Right atrium auricular region (tissue), 2 donors: Measurements from ENCODE around the gene PTGES3L. TPM values are rescaled to one million over a fixed set of nuclear protein-coding genes. Genes with fewer than 3 reads are reported as not detected.

Experiments
- DNase-seq: peaks from one replicate; pipeline ENCODE4 v3.0.0-alpha.2; 2019; ENCODE audit warnings: low spot score
- H3K27ac ChIP-seq, 2 donors: fragments of 200-600 bp; sonication (generic); 1 replicate in 1 of 2; 2 replicates in 1 of 2; pipeline ENCODE4 v1.5.1; 2016 to 2019
- H3K27me3 ChIP-seq, 2 donors: fragments of 200-600 bp; sonication (generic); one replicate each; pipeline versions ENCODE4 v1.5.1 to v1.6.0; 2017 to 2019
- H3K36me3 ChIP-seq: fragments of 200-600 bp; sonication (generic); one replicate; pipeline ENCODE4 v1.5.1; 2016
- H3K4me1 ChIP-seq, 2 donors: fragments of 200-600 bp; sonication (generic); one replicate each; pipeline versions ENCODE4 v1.5.1 to v1.6.0; 2017 to 2019
- H3K4me3 ChIP-seq, 2 donors: fragments of 200-600 bp; sonication (generic); 1 replicate in 1 of 2; 2 replicates in 1 of 2; pipeline ENCODE4 v1.5.1; 2017 to 2019; ENCODE audit warnings: mild to moderate bottlenecking in 1 of 2, moderate library complexity in 1 of 2
- H3K9me3 ChIP-seq, 2 donors: fragments of 200-600 bp; sonication (generic); one replicate each; pipeline ENCODE4 v1.5.1; 2019
- CTCF ChIP-seq, 2 donors: fragments of 200-600 bp; sonication (generic); IDR thresholded peaks; one replicate each; pipeline ENCODE4 v1.5.1; 2019; ENCODE audit warnings: antibody characterized with exemption in 2 of 2
- total RNA-seq, 2 donors: library from RNA; depleted of rRNA; stranded (reverse); fragments of >200 nt; gene quantifications; one replicate each; pipeline ENCODE4 v1.1.0, GENCODE V29; 2016

PTGES3L gene
- total RNA-seq, 2 donors from 2014 or later, result 29.6 to 52.3 TPM

- Histone ChIP-seq H3K27ac (peak overlapping the region; percentile 64 to 75), H3K4me3 (no peak overlapping the region), H3K4me1 (peaks cover 0 to 90% of the 10 kb centered on the region in 2 donors), H3K27me3 (no peaks in the 10 kb centered on the region), H3K9me3 (no peaks in the 10 kb centered on the region), H3K36me3 (peaks cover 28% of the 10 kb centered on the region)
- no peak for DNase-seq
- TF ChIP-seq CTCF (IDR thresholded peaks at IDR 0.05), result no peak
Observed at GRCh38 chr17:43014649-43015542, 35.0 kb upstream of the PTGES3L start.

DNA sequence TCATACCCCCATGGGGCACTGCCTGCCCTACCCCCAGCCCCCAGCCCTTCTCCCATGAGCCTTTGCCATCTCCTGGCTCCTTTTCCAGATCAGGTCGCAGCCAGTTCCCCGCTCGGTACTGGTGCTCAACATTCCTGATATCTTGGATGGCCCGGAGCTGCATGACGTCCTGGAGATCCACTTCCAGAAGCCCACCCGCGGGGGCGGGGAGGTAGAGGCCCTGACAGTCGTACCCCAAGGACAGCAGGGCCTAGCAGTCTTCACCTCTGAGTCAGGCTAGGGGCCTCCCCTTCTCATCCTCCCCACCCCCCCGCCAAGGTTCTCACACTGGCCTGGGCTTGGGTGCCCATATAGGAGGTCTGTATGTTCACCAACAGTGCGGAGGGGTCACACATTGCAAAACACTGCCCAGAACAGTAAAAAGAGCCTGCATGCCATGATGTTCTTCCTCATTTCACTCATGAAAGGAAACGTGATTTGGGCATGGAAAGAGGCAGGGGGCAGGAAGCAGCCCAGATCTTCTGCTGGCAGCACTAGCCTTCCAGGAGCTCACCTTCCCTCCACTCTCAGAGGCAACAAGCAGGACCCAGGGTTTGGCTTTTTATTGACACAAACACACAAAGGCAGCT is 34.3 kb upstream of the PTGES3L start:
- Histone ChIP-seq H3K4me3 (no peak overlapping the region), H3K36me3 (peaks cover 28% of the 10 kb centered on the region), H3K9me3 (no peaks in the 10 kb centered on the region), H3K27ac (peak overlapping the region; percentile 64 to 75), H3K27me3 (no peaks in the 10 kb centered on the region), H3K4me1 (peaks cover 0 to 84% of the 10 kb centered on the region in 2 donors)
- no peak for DNase-seq
- TF ChIP-seq CTCF (IDR thresholded peaks at IDR 0.05), result no peak

DNA sequence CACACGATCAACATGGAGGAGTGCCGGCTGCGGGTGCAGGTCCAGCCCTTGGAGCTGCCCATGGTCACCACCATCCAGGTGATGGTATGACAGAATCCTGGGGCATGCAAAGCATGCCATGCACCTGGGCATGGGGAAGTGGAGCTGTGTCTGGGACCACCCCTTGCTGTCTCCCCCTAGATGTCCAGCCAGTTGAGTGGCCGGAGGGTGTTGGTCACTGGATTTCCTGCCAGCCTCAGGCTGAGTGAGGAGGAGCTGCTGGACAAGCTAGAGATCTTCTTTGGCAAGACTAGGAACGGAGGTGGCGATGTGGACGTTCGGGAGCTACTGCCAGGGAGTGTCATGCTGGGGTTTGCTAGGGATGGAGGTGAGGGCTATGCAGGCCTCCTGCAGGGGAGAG is 33.4 kb upstream of the PTGES3L start:
- Histone ChIP-seq H3K9me3 (no peaks in the 10 kb centered on the region), H3K4me1 (peaks cover 0 to 78% of the 10 kb centered on the region in 2 donors), H3K36me3 (peaks cover 26% of the 10 kb centered on the region), H3K4me3 (no peak overlapping the region), H3K27ac (peak overlapping the region in 1 of 2 donors; percentile 56), H3K27me3 (no peaks in the 10 kb centered on the region)
- TF ChIP-seq CTCF (IDR thresholded peaks at IDR 0.05), result no peak
- no peak for DNase-seq

GRCh38 chr17:43011728-43012472 is 32.0 kb upstream of the PTGES3L start:
- Histone ChIP-seq H3K4me3 (no peak overlapping the region), H3K4me1 (peaks cover 0 to 78% of the 10 kb centered on the region in 2 donors)

More at GRCh38 chr17:43011728-43012472, 32.0 kb upstream of the PTGES3L start:
- no peak for DNase-seq
- TF ChIP-seq CTCF (IDR thresholded peaks at IDR 0.05), result no peak
- Histone ChIP-seq H3K27ac (peak overlapping the region; percentile 35 to 56), H3K27me3 (no peaks in the 10 kb centered on the region), H3K36me3 (peaks cover 22% of the 10 kb centered on the region), H3K9me3 (no peaks in the 10 kb centered on the region)
